ENCODE measurements around the gene RNASE13.

GRCh38 chr14:21041676-21042433 lies 7.2 kb upstream of the RNASE13 start, which contains the start of gene RNASE7:
- TF ChIP-seq CTCF (IDR thresholded peaks at IDR 0.05) (no peak), POLR2A (IDR thresholded peaks at IDR 0.05) (no peak)

Measured in body of pancreas (tissue), 4 donors.